Muscle layer of duodenum (tissue), 2 donors: Measurements from ENCODE around the gene HIGD2A.

Source experiments
- H3K27ac ChIP-seq: one replicate; pipeline ENCODE4 v1.7.0; 2013; ENCODE audit warnings: mild to moderate bottlenecking, low read length
- H3K27me3 ChIP-seq: one replicate; pipeline ENCODE4 v1.7.0; 2013; ENCODE audit warnings: low read depth, mild to moderate bottlenecking, control low read depth, low read length
- H3K36me3 ChIP-seq, 2 donors: one replicate each; pipeline ENCODE4 v1.7.0; 2013; ENCODE audit warnings: low read length in 2 of 2, control low read depth in 1 of 2, mild to moderate bottlenecking in 1 of 2; ENCODE audit not compliant: insufficient read depth in 2 of 2, control insufficient read depth in 1 of 2
- H3K4me1 ChIP-seq, 2 donors: one replicate each; pipeline ENCODE4 v1.7.0; 2013; ENCODE audit warnings: low read length in 2 of 2, mild to moderate bottlenecking in 2 of 2, control low read depth in 1 of 2, moderate library complexity in 1 of 2; ENCODE audit not compliant: insufficient read depth in 2 of 2, control insufficient read depth in 1 of 2
- H3K4me3 ChIP-seq, 2 donors: one replicate each; pipeline ENCODE4 v1.7.0; 2013; ENCODE audit warnings: low read length in 2 of 2, low read depth in 1 of 2, mild to moderate bottlenecking in 1 of 2
- H3K9me3 ChIP-seq, 2 donors: one replicate each; pipeline ENCODE4 v1.7.0; 2013; ENCODE audit warnings: low read length in 2 of 2, control low read depth in 1 of 2, mild to moderate bottlenecking in 1 of 2; ENCODE audit not compliant: control insufficient read depth in 1 of 2
- donor health status: healthy.

Gene HIGD2A

DNA sequence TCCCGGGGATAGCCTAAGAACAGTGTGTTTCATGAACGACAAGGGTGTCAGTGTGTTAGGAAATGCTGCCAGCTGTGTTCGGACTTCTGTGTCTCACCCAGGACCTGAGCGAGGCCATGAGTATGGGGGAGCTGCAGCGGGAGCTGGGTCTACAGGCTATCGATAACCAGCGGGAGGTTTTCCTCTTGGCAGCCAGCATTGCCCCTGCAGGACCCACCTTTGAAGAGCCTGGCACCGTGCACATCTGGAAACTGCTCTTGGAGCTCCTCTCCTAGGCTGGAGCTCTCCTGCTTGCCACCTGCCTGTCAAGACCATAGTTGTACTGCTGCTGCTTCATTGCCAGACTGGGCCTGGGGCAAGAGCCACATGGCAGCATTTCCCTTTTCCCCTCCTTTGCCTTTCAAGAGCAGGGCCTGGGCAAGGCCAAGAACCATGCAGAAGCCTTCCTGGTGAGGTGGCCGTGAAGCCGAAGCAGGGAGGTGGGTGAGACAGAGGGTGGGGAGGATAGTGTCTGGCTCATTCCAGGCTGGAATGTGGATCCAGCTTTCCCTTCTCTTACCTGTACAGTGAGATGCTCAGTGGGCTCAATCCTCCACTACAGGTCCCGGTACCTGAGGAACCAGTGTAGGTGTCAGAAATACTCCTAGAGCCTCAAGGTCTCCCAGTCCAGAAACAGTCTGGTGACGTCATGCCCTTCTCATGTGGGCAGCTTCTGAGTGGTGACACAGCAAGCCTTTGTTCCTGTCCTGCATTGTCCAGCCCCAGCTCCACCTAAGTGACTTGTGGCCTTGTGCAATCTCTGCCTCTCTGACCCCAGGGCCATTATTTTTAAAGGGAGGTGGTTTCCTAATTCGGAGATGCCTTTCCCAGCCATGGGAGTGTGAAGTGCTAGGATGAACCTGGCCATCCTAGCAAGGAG lies 16.7 kb upstream of the HIGD2A start:
- no peak overlapping the region for H3K27ac ChIP-seq
- H3K27me3 ChIP-seq = no peaks in the 10 kb centered on the region
- H3K4me1 ChIP-seq = peaks cover 0 to 12% of the 10 kb centered on the region in 2 donors
- no peak overlapping the region for H3K4me3 ChIP-seq
- peaks cover 0 to 34% of the 10 kb centered on the region in 2 donors for H3K36me3 ChIP-seq
- H3K9me3 ChIP-seq = no peaks in the 10 kb centered on the region

DNA sequence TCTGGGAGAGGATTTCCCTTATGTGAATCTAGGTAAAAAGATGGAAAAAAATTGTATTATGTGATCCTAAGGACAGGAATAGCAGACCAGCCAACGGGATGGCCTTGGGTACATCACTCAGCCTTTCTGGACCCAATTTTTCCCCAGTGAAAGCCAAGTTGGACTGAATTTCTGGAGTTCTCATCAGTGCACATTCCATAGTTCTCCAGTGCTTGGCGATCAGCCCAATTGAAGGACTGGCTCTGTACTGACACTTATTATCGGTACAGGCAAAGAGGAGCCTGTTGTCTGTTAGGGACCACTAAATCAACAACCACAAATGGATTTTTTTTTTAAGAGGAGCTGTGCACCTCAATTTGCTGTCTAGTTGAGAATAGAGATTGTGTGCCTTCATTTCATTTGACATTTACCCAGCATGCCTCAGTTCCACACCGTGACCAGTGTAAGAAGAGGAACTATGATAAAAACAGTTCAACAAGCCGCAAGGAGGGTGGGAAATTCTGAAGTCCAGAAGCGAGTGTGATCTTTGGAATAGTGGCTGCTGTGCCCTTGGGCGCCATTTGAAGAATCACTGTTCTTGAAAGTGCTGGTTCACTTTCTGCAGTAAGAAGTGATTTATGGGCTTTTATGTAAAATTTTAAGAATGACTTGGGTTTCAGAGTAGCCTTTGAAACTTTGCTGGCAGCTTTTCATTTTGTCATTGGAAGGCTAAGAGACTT lies 15.3 kb upstream of the HIGD2A start:
- H3K4me3 ChIP-seq = no peak overlapping the region
- H3K27ac ChIP-seq = no peak overlapping the region
- no peaks in the 10 kb centered on the region for H3K27me3 ChIP-seq
- H3K4me1 ChIP-seq = peaks cover 0 to 12% of the 10 kb centered on the region in 2 donors
- H3K36me3 ChIP-seq = peaks cover 0 to 26% of the 10 kb centered on the region in 2 donors
- H3K9me3 ChIP-seq = no peaks in the 10 kb centered on the region

DNA sequence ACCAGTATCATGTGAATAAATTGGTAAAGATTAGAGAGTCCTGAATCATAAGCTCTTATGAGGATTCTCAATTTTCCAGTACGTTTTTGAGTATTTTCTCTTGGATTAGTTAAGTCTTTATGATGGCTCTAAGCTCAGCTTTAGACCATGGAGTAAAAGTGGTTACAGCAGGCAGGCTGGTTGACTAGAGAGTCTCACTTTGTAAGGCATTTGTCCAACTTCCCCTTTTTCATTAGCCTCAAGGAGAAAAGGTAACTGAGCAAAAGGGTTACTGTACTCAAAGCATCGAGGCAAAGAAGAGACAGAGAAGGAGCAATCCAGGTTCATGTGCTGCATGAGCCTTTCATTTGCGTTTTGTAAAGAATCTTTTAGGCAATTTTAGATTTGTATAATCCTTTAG lies 8.7 kb upstream of the HIGD2A start:
- Histone ChIP-seq H3K9me3 (no peaks in the 10 kb centered on the region), H3K27ac (no peak overlapping the region), H3K4me1 (peaks cover 0 to 12% of the 10 kb centered on the region in 2 donors), H3K27me3 (no peaks in the 10 kb centered on the region), H3K4me3 (no peak overlapping the region), H3K36me3 (peaks cover 23 to 27% of the 10 kb centered on the region in 2 donors)

DNA sequence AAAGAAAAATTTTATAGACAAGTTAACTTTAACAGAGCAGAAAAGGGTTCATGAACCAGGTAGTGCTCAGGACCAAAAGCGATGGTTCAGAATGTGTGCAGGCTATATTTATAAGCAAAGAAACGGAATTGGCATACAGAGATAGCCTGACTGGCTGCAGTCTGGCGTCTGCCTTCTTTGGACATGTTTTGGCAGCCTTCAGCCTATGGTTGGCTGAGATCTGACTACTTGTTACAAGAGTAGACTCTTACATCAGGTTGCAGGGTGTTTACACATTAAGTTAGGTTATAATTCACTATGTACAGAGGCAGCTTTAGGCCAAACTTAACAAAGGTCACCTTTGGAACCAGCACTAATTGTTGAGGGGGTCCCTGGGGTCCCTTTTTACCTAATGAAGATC lies 7.1 kb upstream of the HIGD2A start:
- H3K27me3 ChIP-seq = no peaks in the 10 kb centered on the region
- no peaks in the 10 kb centered on the region for H3K9me3 ChIP-seq
- no peak overlapping the region for H3K27ac ChIP-seq
- H3K4me3 ChIP-seq = no peak overlapping the region
- H3K4me1 ChIP-seq = peaks cover 0 to 12% of the 10 kb centered on the region in 2 donors
- peaks cover 34 to 36% of the 10 kb centered on the region in 2 donors for H3K36me3 ChIP-seq

DNA sequence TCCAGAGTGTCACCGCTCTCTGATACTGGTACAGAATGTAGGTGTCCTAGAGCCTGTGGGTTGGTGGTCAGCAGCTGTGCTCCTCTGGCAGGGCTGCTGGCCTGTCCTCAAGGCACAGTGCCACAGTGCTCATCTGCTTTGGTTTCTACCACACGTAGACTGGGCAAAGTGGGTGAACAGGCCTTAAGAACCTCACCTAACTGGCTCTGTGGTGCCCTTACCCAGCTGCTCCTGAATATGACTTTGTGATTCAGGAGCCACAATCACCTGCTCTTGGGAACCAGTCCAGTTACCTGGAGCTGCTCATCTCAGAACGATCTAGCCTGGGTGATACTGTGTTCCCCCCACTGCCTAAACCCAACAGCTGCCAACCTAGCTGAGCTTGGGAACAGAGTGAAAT lies 6.6 kb upstream of the HIGD2A start:
- peaks cover 34 to 36% of the 10 kb centered on the region in 2 donors for H3K36me3 ChIP-seq
- no peaks in the 10 kb centered on the region for H3K27me3 ChIP-seq
- peaks cover 0 to 12% of the 10 kb centered on the region in 2 donors for H3K4me1 ChIP-seq
- no peak overlapping the region for H3K4me3 ChIP-seq
- H3K9me3 ChIP-seq = no peaks in the 10 kb centered on the region
- no peak overlapping the region for H3K27ac ChIP-seq

DNA sequence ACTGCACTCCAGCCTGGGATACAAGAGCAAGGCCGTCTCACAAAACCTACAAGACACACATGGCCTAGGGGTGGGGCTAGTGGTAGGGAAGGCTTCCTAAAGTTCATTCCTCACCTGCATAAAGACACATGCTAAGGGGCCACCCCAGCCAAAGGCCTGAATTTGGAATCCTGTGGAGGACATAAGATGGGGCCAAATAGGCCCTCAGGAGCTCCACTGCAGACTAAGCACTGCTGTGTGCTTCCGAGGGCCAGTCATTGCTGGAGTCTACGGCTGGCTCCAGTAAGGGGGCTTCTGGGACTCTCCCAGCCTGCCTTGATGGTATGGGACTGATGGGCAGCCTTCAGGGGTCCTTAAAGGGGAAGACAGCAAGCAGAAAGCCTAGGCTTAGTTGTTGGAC lies 5.8 kb upstream of the HIGD2A start:
- no peaks in the 10 kb centered on the region for H3K9me3 ChIP-seq
- peaks cover 0 to 19% of the 10 kb centered on the region in 2 donors for H3K4me1 ChIP-seq
- peaks cover 34 to 36% of the 10 kb centered on the region in 2 donors for H3K36me3 ChIP-seq
- no peak overlapping the region for H3K4me3 ChIP-seq
- no peak overlapping the region for H3K27ac ChIP-seq
- no peaks in the 10 kb centered on the region for H3K27me3 ChIP-seq

DNA sequence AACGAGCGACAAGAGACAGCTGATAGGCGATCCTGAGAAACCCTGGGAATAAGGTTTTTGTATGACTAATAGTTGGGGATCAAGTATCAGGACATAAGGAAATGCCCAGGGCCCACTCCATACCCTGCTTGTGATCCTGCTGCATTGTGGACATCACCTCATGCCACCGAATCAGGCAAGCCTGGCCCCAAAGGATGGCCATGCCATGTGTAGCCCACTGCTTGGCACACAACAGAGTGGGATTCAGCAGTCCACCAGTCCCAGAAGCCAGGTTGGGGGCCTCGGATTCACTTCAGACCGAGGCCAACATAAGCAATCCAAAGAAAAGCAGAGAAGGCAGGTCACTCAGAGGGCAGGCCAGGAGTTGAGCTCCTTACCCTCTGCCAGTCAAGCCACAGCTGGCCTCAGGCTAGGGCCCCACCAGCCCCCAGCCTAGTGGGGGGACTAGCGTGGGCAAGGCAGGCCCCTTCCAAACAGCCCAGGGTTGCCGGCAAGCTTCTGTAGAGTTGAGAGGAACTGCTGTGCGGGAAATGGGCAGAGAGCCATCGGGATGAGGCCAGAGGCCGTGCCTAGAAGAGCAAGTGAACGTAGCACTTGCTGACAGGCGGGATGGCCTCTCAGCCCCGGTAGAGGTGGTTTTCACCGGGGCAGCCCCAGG lies 5.2 kb upstream of the HIGD2A start:
- Histone ChIP-seq H3K36me3 (peaks cover 34 to 36% of the 10 kb centered on the region in 2 donors), H3K27ac (no peak overlapping the region), H3K4me3 (no peak overlapping the region), H3K9me3 (no peaks in the 10 kb centered on the region), H3K27me3 (no peaks in the 10 kb centered on the region), H3K4me1 (peaks cover 0 to 25% of the 10 kb centered on the region in 2 donors)

DNA sequence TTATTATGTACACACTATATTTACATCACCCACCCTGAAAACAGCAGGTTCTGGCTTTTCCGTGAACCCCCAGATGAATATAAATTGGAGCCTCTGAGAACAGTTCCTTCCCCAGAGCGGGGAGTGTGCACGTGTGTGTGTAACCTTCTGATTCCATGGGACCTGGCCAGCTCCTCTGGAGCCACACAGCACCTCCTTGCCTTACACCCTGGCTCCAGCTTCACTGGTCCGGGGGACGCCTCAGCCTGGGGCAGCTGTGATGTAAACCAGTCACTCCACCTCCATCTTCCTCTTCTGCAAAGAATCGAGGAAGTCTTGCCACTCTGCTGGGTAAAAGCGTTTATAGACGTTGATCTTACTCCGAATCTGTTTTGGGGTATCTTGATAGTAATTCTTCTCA lies 4.6 kb upstream of the HIGD2A start:
- H3K4me3 ChIP-seq = no peak overlapping the region
- peaks cover 0 to 25% of the 10 kb centered on the region in 2 donors for H3K4me1 ChIP-seq
- H3K27ac ChIP-seq = no peak overlapping the region
- no peaks in the 10 kb centered on the region for H3K9me3 ChIP-seq
- no peaks in the 10 kb centered on the region for H3K27me3 ChIP-seq
- peaks cover 34 to 36% of the 10 kb centered on the region in 2 donors for H3K36me3 ChIP-seq

DNA sequence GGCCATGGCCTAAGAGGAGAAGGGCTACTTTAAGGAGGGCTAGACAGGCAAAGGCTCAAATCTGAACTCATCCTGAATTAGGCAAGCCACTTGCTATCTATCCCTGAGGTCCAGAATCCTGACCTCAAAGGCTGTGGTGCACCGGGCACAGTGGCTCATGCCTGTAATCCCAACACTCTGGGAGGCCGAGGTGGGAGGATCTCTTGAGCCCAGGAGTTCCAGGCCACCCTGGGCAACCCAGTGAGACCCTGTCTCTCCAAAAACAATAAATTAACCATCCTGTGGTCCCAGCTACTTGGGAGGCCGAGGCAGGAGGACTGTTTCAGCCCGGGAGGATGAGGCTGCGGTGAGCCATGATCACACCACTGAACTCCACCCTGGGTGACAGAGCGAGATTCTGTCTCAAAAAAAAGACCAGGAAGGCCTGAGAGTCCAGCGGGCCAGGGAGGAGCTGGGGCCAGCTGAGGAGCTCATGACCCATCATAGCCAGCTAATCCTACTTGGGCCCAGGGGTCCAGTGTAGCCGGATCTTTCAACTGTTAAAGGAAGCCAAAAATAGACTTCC lies 4.1 kb upstream of the HIGD2A start:
- Histone ChIP-seq H3K4me1 (peaks cover 0 to 26% of the 10 kb centered on the region in 2 donors), H3K36me3 (peaks cover 34 to 36% of the 10 kb centered on the region in 2 donors), H3K9me3 (no peaks in the 10 kb centered on the region), H3K27me3 (no peaks in the 10 kb centered on the region), H3K27ac (no peak overlapping the region), H3K4me3 (no peak overlapping the region)

DNA sequence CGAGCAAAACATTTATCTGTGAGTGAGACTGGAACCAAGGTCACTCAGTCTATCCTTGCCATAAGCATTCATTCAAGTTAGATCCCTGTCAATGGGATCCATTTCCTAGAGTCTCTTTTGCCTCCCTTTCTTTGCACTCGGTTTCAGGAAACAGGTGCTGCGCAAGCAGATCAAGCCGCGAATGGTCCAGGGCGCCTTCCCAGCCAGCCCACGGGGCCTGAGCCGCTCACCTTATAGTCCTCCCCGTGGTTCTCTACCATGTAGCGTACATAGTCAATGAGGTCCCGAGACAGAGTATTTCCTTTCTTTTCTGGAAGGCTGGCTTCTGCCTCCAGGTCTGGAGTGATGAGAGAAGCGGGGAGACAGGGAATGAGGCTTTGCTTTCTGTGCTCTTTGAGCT lies 3.6 kb upstream of the HIGD2A start:
- H3K36me3 ChIP-seq = peaks cover 34 to 36% of the 10 kb centered on the region in 2 donors
- H3K27ac ChIP-seq = no peak overlapping the region
- no peak overlapping the region for H3K4me3 ChIP-seq
- no peaks in the 10 kb centered on the region for H3K9me3 ChIP-seq
- H3K4me1 ChIP-seq = peaks cover 0 to 31% of the 10 kb centered on the region in 2 donors
- H3K27me3 ChIP-seq = no peaks in the 10 kb centered on the region

DNA sequence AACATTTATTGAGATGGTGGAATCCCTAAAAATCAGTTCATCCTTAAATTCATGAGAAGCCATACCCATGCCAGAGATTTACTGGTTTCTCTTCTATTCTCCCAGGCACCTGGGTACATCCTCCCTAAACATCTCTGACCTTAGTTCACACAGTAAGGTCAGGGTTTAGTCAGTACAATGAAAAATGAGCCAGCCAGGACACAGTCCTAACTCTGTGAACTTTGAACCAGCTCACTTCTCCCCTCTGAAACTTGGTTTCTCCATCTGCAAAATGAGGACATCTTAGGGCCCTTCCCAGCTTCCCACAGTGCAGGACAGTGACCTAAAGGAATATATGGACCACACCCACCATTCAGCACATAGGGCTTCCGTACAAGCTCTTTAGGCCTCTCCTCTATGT lies 2.1 kb upstream of the HIGD2A start:
- no peaks in the 10 kb centered on the region for H3K27me3 ChIP-seq
- H3K4me1 ChIP-seq = peaks cover 0 to 28% of the 10 kb centered on the region in 2 donors
- no peak overlapping the region for H3K4me3 ChIP-seq
- H3K27ac ChIP-seq = no peak overlapping the region
- no peaks in the 10 kb centered on the region for H3K9me3 ChIP-seq
- peaks cover 39 to 42% of the 10 kb centered on the region in 2 donors for H3K36me3 ChIP-seq
